ENCODE results near the gene FMR1NB.

The FMR1NB gene

GRCh38 chrX:147978931-147979330 is 2.2 kb upstream of the FMR1NB start:
- H3K9ac ChIP-seq (ENCODE audit: low read depth, low read length) = no peak overlapping the region

GRCh38 chrX:148020329-148020728 is 39.2 kb downstream of the FMR1NB start:
- 93% methylated on average over 2 of the region's 2 CpGs for WGBS
- Histone ChIP-seq H3K4me1 (ENCODE audit: insufficient read depth, low read length) (no peaks in the 10 kb centered on the region), H3K36me3 (ENCODE audit: insufficient read depth, low read length) (no peaks in the 10 kb centered on the region), H3K9ac (ENCODE audit: low read depth, low read length) (no peak overlapping the region), H3K9me3 (ENCODE audit: insufficient read depth, low read depth, low read length) (no peaks in the 10 kb centered on the region), H3K27ac (ENCODE audit: low read depth, low read length) (no peak overlapping the region), H3K27me3 (ENCODE audit: insufficient read depth, low read length) (no peaks in the 10 kb centered on the region), H3K4me3 (ENCODE audit: low read length) (no peak overlapping the region)

More at GRCh38 chrX:147978931-147979330, 2.2 kb upstream of the FMR1NB start:
- Histone ChIP-seq H3K9me3 (ENCODE audit: insufficient read depth, low read depth, low read length) (no peaks in the 10 kb centered on the region), H3K4me1 (ENCODE audit: insufficient read depth, low read length) (no peaks in the 10 kb centered on the region), H3K4me3 (ENCODE audit: low read length) (no peak overlapping the region), H3K27me3 (ENCODE audit: insufficient read depth, low read length) (no peaks in the 10 kb centered on the region), H3K36me3 (ENCODE audit: insufficient read depth, low read length) (no peaks in the 10 kb centered on the region), H3K27ac (ENCODE audit: low read depth, low read length) (no peak overlapping the region)
- WGBS = 72% methylated on average over 6 of the region's 6 CpGs

GRCh38 chrX:148024425-148025148 is 43.5 kb downstream of the FMR1NB start:
- 90% methylated on average over 7 of the region's 8 CpGs for WGBS
- no peak overlapping the region for H3K9ac ChIP-seq (ENCODE audit: low read depth, low read length)
- H3K36me3 ChIP-seq (ENCODE audit: insufficient read depth, low read length) = no peaks in the 10 kb centered on the region
- H3K4me1 ChIP-seq (ENCODE audit: insufficient read depth, low read length) = no peaks in the 10 kb centered on the region
- no peak overlapping the region for H3K4me3 ChIP-seq (ENCODE audit: low read length)
- H3K27me3 ChIP-seq (ENCODE audit: insufficient read depth, low read length) = no peaks in the 10 kb centered on the region
- no peaks in the 10 kb centered on the region for H3K9me3 ChIP-seq (ENCODE audit: insufficient read depth, low read depth, low read length)
- H3K27ac ChIP-seq (ENCODE audit: low read depth, low read length) = no peak overlapping the region

- H3K36me3 ChIP-seq (ENCODE audit: insufficient read depth, low read length) = no peaks in the 10 kb centered on the region
- no peak overlapping the region for H3K4me3 ChIP-seq (ENCODE audit: low read length)
- no peaks in the 10 kb centered on the region for H3K27me3 ChIP-seq (ENCODE audit: insufficient read depth, low read length)
- H3K9ac ChIP-seq (ENCODE audit: low read depth, low read length) = no peak overlapping the region
- no peak overlapping the region for H3K27ac ChIP-seq (ENCODE audit: low read depth, low read length)
- WGBS = no CpG with 5 or more reads among the region's 2 CpGs
- no peaks in the 10 kb centered on the region for H3K9me3 ChIP-seq (ENCODE audit: insufficient read depth, low read depth, low read length)
- H3K4me1 ChIP-seq (ENCODE audit: insufficient read depth, low read length) = no peaks in the 10 kb centered on the region
These were observed 54.2 kb downstream of the FMR1NB start for GRCh38 chrX:148035380-148035779.

- no peaks in the 10 kb centered on the region for H3K36me3 ChIP-seq (ENCODE audit: insufficient read depth, low read length)
- H3K4me1 ChIP-seq (ENCODE audit: insufficient read depth, low read length) = no peaks in the 10 kb centered on the region
- H3K4me3 ChIP-seq (ENCODE audit: low read length) = no peak overlapping the region
- H3K27me3 ChIP-seq (ENCODE audit: insufficient read depth, low read length) = no peaks in the 10 kb centered on the region
- WGBS = 91% methylated on average over 1 of the region's 1 CpG
- no peak overlapping the region for H3K27ac ChIP-seq (ENCODE audit: low read depth, low read length)
- H3K9ac ChIP-seq (ENCODE audit: low read depth, low read length) = no peak overlapping the region
- H3K9me3 ChIP-seq (ENCODE audit: insufficient read depth, low read depth, low read length) = no peaks in the 10 kb centered on the region
These were observed 55.9 kb downstream of the FMR1NB start for GRCh38 chrX:148037020-148037419.

- Histone ChIP-seq H3K36me3 (ENCODE audit: insufficient read depth, low read length) (no peaks in the 10 kb centered on the region), H3K27me3 (ENCODE audit: insufficient read depth, low read length) (no peaks in the 10 kb centered on the region), H3K4me1 (ENCODE audit: insufficient read depth, low read length) (no peaks in the 10 kb centered on the region), H3K9ac (ENCODE audit: low read depth, low read length) (no peak overlapping the region), H3K4me3 (ENCODE audit: low read length) (no peak overlapping the region), H3K27ac (ENCODE audit: low read depth, low read length) (no peak overlapping the region), H3K9me3 (ENCODE audit: insufficient read depth, low read depth, low read length) (no peaks in the 10 kb centered on the region)
- WGBS = 100% methylated on average over 1 of the region's 2 CpGs
These were observed 62.2 kb downstream of the FMR1NB start for GRCh38 chrX:148043271-148043855.

GRCh38 chrX:148047200-148047599 is 66.1 kb downstream of the FMR1NB start:
- 93% methylated on average over 4 of the region's 4 CpGs for WGBS
- Histone ChIP-seq H3K9ac (ENCODE audit: low read depth, low read length) (no peak overlapping the region), H3K36me3 (ENCODE audit: insufficient read depth, low read length) (no peaks in the 10 kb centered on the region), H3K9me3 (ENCODE audit: insufficient read depth, low read depth, low read length) (no peaks in the 10 kb centered on the region), H3K27me3 (ENCODE audit: insufficient read depth, low read length) (no peaks in the 10 kb centered on the region), H3K4me3 (ENCODE audit: low read length) (no peak overlapping the region), H3K4me1 (ENCODE audit: insufficient read depth, low read length) (no peaks in the 10 kb centered on the region), H3K27ac (ENCODE audit: low read depth, low read length) (no peak overlapping the region)

GRCh38 chrX:148049441-148049840 is 68.3 kb downstream of the FMR1NB start:
- Histone ChIP-seq H3K4me3 (ENCODE audit: low read length) (no peak overlapping the region), H3K4me1 (ENCODE audit: insufficient read depth, low read length) (no peaks in the 10 kb centered on the region), H3K9me3 (ENCODE audit: insufficient read depth, low read depth, low read length) (no peaks in the 10 kb centered on the region), H3K9ac (ENCODE audit: low read depth, low read length) (no peak overlapping the region), H3K36me3 (ENCODE audit: insufficient read depth, low read length) (no peaks in the 10 kb centered on the region), H3K27me3 (ENCODE audit: insufficient read depth, low read length) (no peaks in the 10 kb centered on the region), H3K27ac (ENCODE audit: low read depth, low read length) (no peak overlapping the region)
- WGBS = 22% methylated on average over 2 of the region's 4 CpGs

GRCh38 chrX:148051973-148052372 is 70.8 kb downstream of the FMR1NB start:
- no peak overlapping the region for H3K27ac ChIP-seq (ENCODE audit: low read depth, low read length)
- H3K36me3 ChIP-seq (ENCODE audit: insufficient read depth, low read length) = no peaks in the 10 kb centered on the region
- no peak overlapping the region for H3K4me3 ChIP-seq (ENCODE audit: low read length)
- no peaks in the 10 kb centered on the region for H3K4me1 ChIP-seq (ENCODE audit: insufficient read depth, low read length)
- 97% methylated on average over 34 of the region's 35 CpGs for WGBS
- H3K9ac ChIP-seq (ENCODE audit: low read depth, low read length) = no peak overlapping the region
- no peaks in the 10 kb centered on the region for H3K9me3 ChIP-seq (ENCODE audit: insufficient read depth, low read depth, low read length)
- no peaks in the 10 kb centered on the region for H3K27me3 ChIP-seq (ENCODE audit: insufficient read depth, low read length)

GRCh38 chrX:148067285-148067684 is 86.1 kb downstream of the FMR1NB start:
- no peak overlapping the region for H3K4me3 ChIP-seq (ENCODE audit: low read length)
- H3K9ac ChIP-seq (ENCODE audit: low read depth, low read length) = no peak overlapping the region
- no peak overlapping the region for H3K27ac ChIP-seq (ENCODE audit: low read depth, low read length)
- no peaks in the 10 kb centered on the region for H3K36me3 ChIP-seq (ENCODE audit: insufficient read depth, low read length)
- no peaks in the 10 kb centered on the region for H3K4me1 ChIP-seq (ENCODE audit: insufficient read depth, low read length)
- H3K27me3 ChIP-seq (ENCODE audit: insufficient read depth, low read length) = no peaks in the 10 kb centered on the region
- 75% methylated on average over 1 of the region's 2 CpGs for WGBS
- no peaks in the 10 kb centered on the region for H3K9me3 ChIP-seq (ENCODE audit: insufficient read depth, low read depth, low read length)

GRCh38 chrX:148069759-148070503 is 88.8 kb downstream of the FMR1NB start:
- Histone ChIP-seq H3K9me3 (ENCODE audit: insufficient read depth, low read depth, low read length) (no peaks in the 10 kb centered on the region), H3K36me3 (ENCODE audit: insufficient read depth, low read length) (no peaks in the 10 kb centered on the region), H3K27ac (ENCODE audit: low read depth, low read length) (no peak overlapping the region), H3K27me3 (ENCODE audit: insufficient read depth, low read length) (no peaks in the 10 kb centered on the region), H3K4me1 (ENCODE audit: insufficient read depth, low read length) (no peaks in the 10 kb centered on the region), H3K9ac (ENCODE audit: low read depth, low read length) (no peak overlapping the region), H3K4me3 (ENCODE audit: low read length) (no peak overlapping the region)
- 92% methylated on average over 4 of the region's 6 CpGs for WGBS

All from HUES64 (cell line).